Caco-2 (cell line): ENCODE results near the gene MARK2. TPM values are rescaled to one million over a fixed set of nuclear protein-coding genes. Genes with fewer than 3 reads are reported as not detected.

Experiments used
- BruUV-seq: library from RNA; stranded (reverse); fragments of 400-500 nt; replicated peaks from 2 replicates; lab custom pipeline; 2021; lab: Mats Ljungman, UMichigan
- CTCF ChIA-PET: fragments of 300-600 bp; sonication (Branson Sonifier 250); formaldehyde crosslinking; loops from one replicate; lab custom pipeline; 2022; ENCODE audit warnings: antibody characterized with exemption; lab: Charles Lee
- POLR2A ChIA-PET: fragments of 300-600 bp; sonication (Branson Sonifier 250); formaldehyde crosslinking; loops from one replicate; lab custom pipeline; 2022; ENCODE audit warnings: antibody characterized with exemption; lab: Charles Lee
- DNase-seq, 2 experiments: peaks; one replicate each; pipeline versions ENCODE4 v3.0.0 to v3.0.0-alpha.2; 2020 to 2022
- H3K27me3 ChIP-seq: replicated peaks from 2 replicates; pipeline ENCODE4 v1.6.0; 2011; ENCODE audit warnings: low read length; ENCODE audit not compliant: control insufficient read depth, insufficient read depth
- H3K36me3 ChIP-seq: 2 replicates; pipeline ENCODE4 v1.5.1; 2011; ENCODE audit warnings: low read length; ENCODE audit not compliant: control insufficient read depth, insufficient read depth
- H3K4me1 ChIP-seq: fragments of 250-450 bp; sonication (Bioruptor Pico); 2 replicates; pipeline ENCODE4 v1.5.1; 2020; ENCODE audit warnings: mild to moderate bottlenecking
- H3K4me3 ChIP-seq: 2 replicates; pipeline ENCODE4 v1.5.1; 2011; ENCODE audit warnings: low read depth, mild to moderate bottlenecking, control low read depth, low read length
- H3K9me3 ChIP-seq: fragments of 250-450 bp; sonication (Bioruptor Pico); 2 replicates; pipeline ENCODE4 v1.5.1; 2020; ENCODE audit warnings: mild to moderate bottlenecking, moderate library complexity
- H3K27ac Mint-ChIP-seq: one replicate; pipeline ENCODE4 v1.8.0; 2022; ENCODE audit warnings: mixed read lengths; ENCODE audit not compliant: unreplicated experiment
- H3K27me3 Mint-ChIP-seq: one replicate; pipeline ENCODE4 v1.8.0; 2022; ENCODE audit warnings: mixed read lengths; ENCODE audit not compliant: insufficient read depth, unreplicated experiment
- H3K36me3 Mint-ChIP-seq: one replicate; pipeline ENCODE4 v1.8.0; 2022; ENCODE audit warnings: mild to moderate bottlenecking, mixed read lengths; ENCODE audit not compliant: insufficient read depth, unreplicated experiment
- H3K4me1 Mint-ChIP-seq: one replicate; pipeline ENCODE4 v1.8.0; 2022; ENCODE audit warnings: low read depth, mixed read lengths; ENCODE audit not compliant: unreplicated experiment
- H3K4me3 Mint-ChIP-seq: one replicate; pipeline ENCODE4 v1.8.0; 2022; ENCODE audit warnings: mild to moderate bottlenecking, moderate library complexity, mixed read lengths; ENCODE audit not compliant: unreplicated experiment
- H3K9me3 Mint-ChIP-seq: one replicate; pipeline ENCODE4 v1.8.0; 2022; ENCODE audit warnings: mixed read lengths; ENCODE audit not compliant: unreplicated experiment
- CTCF ChIP-seq, 2 experiments: fragments of 200-600 bp in 1 of 2; IDR thresholded peaks; 1 replicate in 1 of 2; 2 replicates in 1 of 2; pipeline versions ENCODE4 v1.5.1 to v1.8.0; 2011 to 2022; ENCODE audit warnings: antibody characterized with exemption in 1 of 2, control low read depth in 1 of 2, inconsistent platforms in 1 of 2, low read depth in 1 of 2, low read length in 1 of 2, mild to moderate bottlenecking in 1 of 2, moderate library complexity in 1 of 2; ENCODE audit not compliant: insufficient read depth in 1 of 2, severe bottlenecking in 1 of 2, unreplicated experiment in 1 of 2
- intact Hi-C: fragments of 100-400 bp; cut with micrococcal nuclease; formaldehyde crosslinking; loops from one replicate; pipeline ENCODE4 v1.10.0; 2022; ENCODE audit not compliant: unreplicated experiment
- total RNA-seq: library from RNA; stranded (reverse); gene quantifications from 2 replicates; pipeline ENCODE4 v1.2.3, GENCODE V29; 2022

Gene MARK2
- total RNA-seq, 1 experiment from 2014 or later = 63.5 TPM

GRCh38 chr11:63844836-63845235, 5.9 kb downstream of the MARK2 start:
- no peaks in the 10 kb centered on the region for H3K27me3 Mint-ChIP-seq
- H3K27me3 ChIP-seq = no peaks in the 10 kb centered on the region
- no TSS peak for BruUV-seq
- no peak overlapping the region for H3K4me3 ChIP-seq
- ChIA-PET CTCF (interaction anchor here (0.6 to 1.6 kb wide), 4 partner anchors 27 to 223 kb away, joined by 3 to 7 read pairs (median 3); no protein-coding TSS in a partner anchor), POLR2A (no interaction called here)
- H3K36me3 Mint-ChIP-seq = peaks cover 55% of the 10 kb centered on the region
- H3K4me1 ChIP-seq = peaks cover 80% of the 10 kb centered on the region
- intact Hi-C loops = no loop called here
- TF ChIP-seq CTCF (IDR thresholded peaks at IDR 0.05; ENCODE audit: insufficient read depth in 1 of 2, low read depth in 1 of 2, low read length in 1 of 2, severe bottlenecking in 1 of 2, unreplicated experiment in 1 of 2) = no peak
- peaks cover 1% of the 10 kb centered on the region for H3K36me3 ChIP-seq
- no peak for DNase-seq
- H3K27ac Mint-ChIP-seq = peak overlapping the region; percentile 50
- H3K4me3 Mint-ChIP-seq = no peak overlapping the region
- H3K9me3 ChIP-seq = no peaks in the 10 kb centered on the region
- no peaks in the 10 kb centered on the region for H3K9me3 Mint-ChIP-seq
- H3K4me1 Mint-ChIP-seq = peaks cover 58% of the 10 kb centered on the region

- H3K27me3 Mint-ChIP-seq = no peaks in the 10 kb centered on the region
- peak in 1 of 2 experiments; percentile 22 for DNase-seq
- ChIA-PET POLR2A (no interaction called here), CTCF (interaction anchor here (0.6 to 1.6 kb wide), 4 partner anchors 27 to 100 kb away, joined by 3 to 8 read pairs (median 5); no protein-coding TSS in a partner anchor)
- H3K4me1 Mint-ChIP-seq = peaks cover 54% of the 10 kb centered on the region
- no peak for TF ChIP-seq CTCF (IDR thresholded peaks at IDR 0.05; ENCODE audit: insufficient read depth in 1 of 2, low read depth in 1 of 2, low read length in 1 of 2, severe bottlenecking in 1 of 2, unreplicated experiment in 1 of 2)
- intact Hi-C loops = no loop called here
- BruUV-seq = no TSS peak
- no peak overlapping the region for H3K4me3 ChIP-seq
- no peaks in the 10 kb centered on the region for H3K9me3 Mint-ChIP-seq
- H3K9me3 ChIP-seq = no peaks in the 10 kb centered on the region
- H3K27ac Mint-ChIP-seq = peak overlapping the region; percentile 50
- peaks cover 1% of the 10 kb centered on the region for H3K36me3 ChIP-seq
- no peak overlapping the region for H3K4me3 Mint-ChIP-seq
- H3K4me1 ChIP-seq = peaks cover 81% of the 10 kb centered on the region
- no peaks in the 10 kb centered on the region for H3K27me3 ChIP-seq
- peaks cover 51% of the 10 kb centered on the region for H3K36me3 Mint-ChIP-seq
These were observed 6.4 kb downstream of the MARK2 start for GRCh38 chr11:63845303-63845702.

GRCh38 chr11:63845911-63846310, 7.0 kb downstream of the MARK2 start:
- ChIA-PET POLR2A (no interaction called here), CTCF (interaction anchor here (0.6 to 1.6 kb wide), 4 partner anchors 26 to 1111 kb away, joined by 3 to 8 read pairs (median 5); no protein-coding TSS in a partner anchor)
- H3K4me1 Mint-ChIP-seq = peaks cover 53% of the 10 kb centered on the region
- H3K4me3 ChIP-seq = no peak overlapping the region
- H3K4me1 ChIP-seq = peaks cover 80% of the 10 kb centered on the region
- no peak overlapping the region for H3K4me3 Mint-ChIP-seq
- TF ChIP-seq CTCF (IDR thresholded peaks at IDR 0.05; ENCODE audit: insufficient read depth in 1 of 2, low read depth in 1 of 2, low read length in 1 of 2, severe bottlenecking in 1 of 2, unreplicated experiment in 1 of 2) = no peak
- peak in 1 of 2 experiments; percentile 20 for DNase-seq
- H3K27me3 ChIP-seq = no peaks in the 10 kb centered on the region
- peaks cover 57% of the 10 kb centered on the region for H3K36me3 Mint-ChIP-seq
- no peaks in the 10 kb centered on the region for H3K9me3 Mint-ChIP-seq
- peak overlapping the region; percentile 50 for H3K27ac Mint-ChIP-seq
- H3K9me3 ChIP-seq = no peaks in the 10 kb centered on the region
- no TSS peak for BruUV-seq
- no peaks in the 10 kb centered on the region for H3K27me3 Mint-ChIP-seq
- intact Hi-C loops = no loop called here
- H3K36me3 ChIP-seq = peaks cover 1% of the 10 kb centered on the region
